ENCODE results near the gene CRTC1.

DNA sequence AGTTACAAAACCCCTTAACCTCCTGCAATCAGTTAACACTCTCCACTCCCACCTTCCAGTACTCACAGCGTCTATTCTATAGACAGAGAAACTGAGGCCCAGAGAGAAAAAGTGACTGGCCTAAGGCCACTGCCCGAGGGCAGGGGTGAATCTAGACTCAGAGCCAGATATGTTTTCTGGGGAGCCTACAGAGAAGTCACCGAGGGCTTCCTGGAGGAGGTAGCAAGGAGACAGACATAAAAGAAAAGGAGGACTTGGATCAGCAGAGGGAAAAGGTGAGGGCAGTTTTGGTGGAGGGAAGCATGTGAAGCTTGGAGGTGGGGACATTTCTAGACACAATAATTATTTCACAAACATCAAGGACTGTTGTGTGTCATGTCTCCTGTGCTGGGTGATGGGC lies 109.2 kb downstream of the CRTC1 start:
- TF ChIP-seq, protein P1, sequence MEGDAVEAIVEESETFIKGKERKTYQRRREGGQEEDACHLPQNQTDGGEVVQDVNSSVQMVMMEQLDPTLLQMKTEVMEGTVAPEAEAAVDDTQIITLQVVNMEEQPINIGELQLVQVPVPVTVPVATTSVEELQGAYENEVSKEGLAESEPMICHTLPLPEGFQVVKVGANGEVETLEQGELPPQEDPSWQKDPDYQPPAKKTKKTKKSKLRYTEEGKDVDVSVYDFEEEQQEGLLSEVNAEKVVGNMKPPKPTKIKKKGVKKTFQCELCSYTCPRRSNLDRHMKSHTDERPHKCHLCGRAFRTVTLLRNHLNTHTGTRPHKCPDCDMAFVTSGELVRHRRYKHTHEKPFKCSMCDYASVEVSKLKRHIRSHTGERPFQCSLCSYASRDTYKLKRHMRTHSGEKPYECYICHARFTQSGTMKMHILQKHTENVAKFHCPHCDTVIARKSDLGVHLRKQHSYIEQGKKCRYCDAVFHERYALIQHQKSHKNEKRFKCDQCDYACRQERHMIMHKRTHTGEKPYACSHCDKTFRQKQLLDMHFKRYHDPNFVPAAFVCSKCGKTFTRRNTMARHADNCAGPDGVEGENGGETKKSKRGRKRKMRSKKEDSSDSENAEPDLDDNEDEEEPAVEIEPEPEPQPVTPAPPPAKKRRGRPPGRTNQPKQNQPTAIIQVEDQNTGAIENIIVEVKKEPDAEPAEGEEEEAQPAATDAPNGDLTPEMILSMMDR (IDR thresholded peaks at IDR 0.05): no peak
- no peak for TF ChIP-seq POLR2A (IDR thresholded peaks at IDR 0.05)

All from heart left ventricle (tissue), 13 donors.